ENCODE results near the gene TEFM.

DNA sequence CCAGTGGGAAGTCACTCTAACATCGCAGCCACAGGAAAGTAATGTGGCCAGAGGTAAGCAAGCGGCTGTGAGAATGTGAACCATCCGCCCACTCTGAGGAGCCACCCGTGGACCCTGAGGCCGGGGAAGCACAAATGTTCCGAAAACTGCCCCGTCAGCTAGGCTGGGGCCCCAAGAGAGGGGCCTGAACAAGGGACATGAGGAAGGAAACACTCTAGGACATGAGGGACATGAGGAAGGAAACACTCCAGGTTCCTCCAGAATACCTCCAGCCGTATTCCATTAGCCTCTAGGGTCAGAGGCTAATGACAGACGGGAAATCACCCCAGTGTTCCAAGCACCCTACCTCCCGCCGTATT, 317 bp downstream of the TEFM start:
- TF ChIP-seq, protein P1, sequence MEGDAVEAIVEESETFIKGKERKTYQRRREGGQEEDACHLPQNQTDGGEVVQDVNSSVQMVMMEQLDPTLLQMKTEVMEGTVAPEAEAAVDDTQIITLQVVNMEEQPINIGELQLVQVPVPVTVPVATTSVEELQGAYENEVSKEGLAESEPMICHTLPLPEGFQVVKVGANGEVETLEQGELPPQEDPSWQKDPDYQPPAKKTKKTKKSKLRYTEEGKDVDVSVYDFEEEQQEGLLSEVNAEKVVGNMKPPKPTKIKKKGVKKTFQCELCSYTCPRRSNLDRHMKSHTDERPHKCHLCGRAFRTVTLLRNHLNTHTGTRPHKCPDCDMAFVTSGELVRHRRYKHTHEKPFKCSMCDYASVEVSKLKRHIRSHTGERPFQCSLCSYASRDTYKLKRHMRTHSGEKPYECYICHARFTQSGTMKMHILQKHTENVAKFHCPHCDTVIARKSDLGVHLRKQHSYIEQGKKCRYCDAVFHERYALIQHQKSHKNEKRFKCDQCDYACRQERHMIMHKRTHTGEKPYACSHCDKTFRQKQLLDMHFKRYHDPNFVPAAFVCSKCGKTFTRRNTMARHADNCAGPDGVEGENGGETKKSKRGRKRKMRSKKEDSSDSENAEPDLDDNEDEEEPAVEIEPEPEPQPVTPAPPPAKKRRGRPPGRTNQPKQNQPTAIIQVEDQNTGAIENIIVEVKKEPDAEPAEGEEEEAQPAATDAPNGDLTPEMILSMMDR (IDR thresholded peaks at IDR 0.05): no peak
- no peak for TF ChIP-seq POLR2A (IDR thresholded peaks at IDR 0.05)
